GM10266 (cell line): ENCODE data around the gene SPATA33.
"Not testable (repeated sequence)": the region's sequence is repeated elsewhere in the genome, so short reads cannot be mapped to it uniquely, and the experiment has no call there.

Experiments
- DNase-seq: peaks from one replicate; pipeline ENCODE4 v3.0.0; 2012; ENCODE audit errors: extremely low spot score
- TF ChIP-seq, protein P1 (sequence below): IDR thresholded peaks from 2 replicates; pipeline ENCODE4 v1.5.1; 2012; ENCODE audit warnings: mild to moderate bottlenecking, low read depth; ENCODE audit not compliant: control insufficient read depth, insufficient read depth; ENCODE audit errors: missing control alignments

SPATA33 gene

DNA sequence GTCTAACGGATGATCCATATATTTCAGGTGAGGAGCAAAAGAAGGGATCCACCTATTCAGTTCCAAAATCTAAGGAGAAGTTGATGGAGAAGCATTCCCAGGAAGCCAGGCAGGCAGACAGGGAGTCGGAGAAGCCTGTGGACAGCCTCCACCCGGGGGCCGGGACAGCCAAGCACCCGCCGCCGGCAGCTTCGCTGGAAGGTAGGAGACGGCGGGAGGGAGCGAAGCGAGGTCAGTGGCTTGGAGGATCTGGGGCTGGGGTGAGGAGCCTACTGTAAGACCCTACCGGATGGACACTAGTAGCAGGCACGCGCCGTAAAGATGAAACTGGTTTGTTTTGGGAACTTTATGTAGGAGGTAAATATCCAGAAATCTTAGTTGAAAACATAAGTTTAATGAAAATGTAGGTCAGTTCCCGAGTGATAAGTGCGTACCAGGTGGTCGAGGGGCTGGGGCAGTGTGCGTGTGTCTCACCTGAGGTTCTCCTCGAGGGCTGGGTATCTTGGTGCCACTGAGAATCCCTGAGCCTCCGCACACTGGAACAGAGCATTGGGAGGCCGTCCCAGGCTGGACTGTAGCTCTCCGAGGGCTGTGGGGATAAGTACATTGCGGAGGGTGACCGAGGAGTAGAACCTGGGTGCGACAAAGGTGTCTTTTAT lies 714 bp downstream of the SPATA33 start:
- DNase-seq = no peak
- TF ChIP-seq, protein P1, sequence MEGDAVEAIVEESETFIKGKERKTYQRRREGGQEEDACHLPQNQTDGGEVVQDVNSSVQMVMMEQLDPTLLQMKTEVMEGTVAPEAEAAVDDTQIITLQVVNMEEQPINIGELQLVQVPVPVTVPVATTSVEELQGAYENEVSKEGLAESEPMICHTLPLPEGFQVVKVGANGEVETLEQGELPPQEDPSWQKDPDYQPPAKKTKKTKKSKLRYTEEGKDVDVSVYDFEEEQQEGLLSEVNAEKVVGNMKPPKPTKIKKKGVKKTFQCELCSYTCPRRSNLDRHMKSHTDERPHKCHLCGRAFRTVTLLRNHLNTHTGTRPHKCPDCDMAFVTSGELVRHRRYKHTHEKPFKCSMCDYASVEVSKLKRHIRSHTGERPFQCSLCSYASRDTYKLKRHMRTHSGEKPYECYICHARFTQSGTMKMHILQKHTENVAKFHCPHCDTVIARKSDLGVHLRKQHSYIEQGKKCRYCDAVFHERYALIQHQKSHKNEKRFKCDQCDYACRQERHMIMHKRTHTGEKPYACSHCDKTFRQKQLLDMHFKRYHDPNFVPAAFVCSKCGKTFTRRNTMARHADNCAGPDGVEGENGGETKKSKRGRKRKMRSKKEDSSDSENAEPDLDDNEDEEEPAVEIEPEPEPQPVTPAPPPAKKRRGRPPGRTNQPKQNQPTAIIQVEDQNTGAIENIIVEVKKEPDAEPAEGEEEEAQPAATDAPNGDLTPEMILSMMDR = no peak

DNA sequence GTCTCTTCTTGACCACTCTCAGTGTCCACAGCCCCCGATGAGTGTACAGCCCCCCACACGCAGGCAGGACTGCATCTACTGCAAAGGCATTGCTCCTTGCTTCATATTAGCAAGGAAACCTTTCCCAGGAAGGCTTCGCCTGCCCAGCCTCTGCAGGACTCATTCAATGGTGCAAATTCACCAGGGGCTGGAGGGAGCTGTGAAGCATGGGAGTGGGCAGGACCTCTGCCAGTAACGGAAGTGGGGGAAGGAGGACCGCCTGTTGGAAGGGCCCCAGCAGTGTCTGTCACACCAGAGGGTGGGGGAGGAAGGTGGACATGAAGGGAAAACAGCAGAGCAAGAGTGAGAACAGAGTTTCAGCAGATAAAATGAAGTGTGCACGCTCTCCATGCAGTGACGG lies 2.5 kb downstream of the SPATA33 start:
- DNase-seq = no peak
- TF ChIP-seq, protein P1 = no peak

GRCh38 chr16:89661215-89661614 lies 3.6 kb downstream of the SPATA33 start:
- TF ChIP-seq, protein P1 = no peak
- DNase-seq = no peak

- DNase-seq = not testable (repeated sequence)
These were observed 6.6 kb downstream of the SPATA33 start for GRCh38 chr16:89664238-89664637.

DNA sequence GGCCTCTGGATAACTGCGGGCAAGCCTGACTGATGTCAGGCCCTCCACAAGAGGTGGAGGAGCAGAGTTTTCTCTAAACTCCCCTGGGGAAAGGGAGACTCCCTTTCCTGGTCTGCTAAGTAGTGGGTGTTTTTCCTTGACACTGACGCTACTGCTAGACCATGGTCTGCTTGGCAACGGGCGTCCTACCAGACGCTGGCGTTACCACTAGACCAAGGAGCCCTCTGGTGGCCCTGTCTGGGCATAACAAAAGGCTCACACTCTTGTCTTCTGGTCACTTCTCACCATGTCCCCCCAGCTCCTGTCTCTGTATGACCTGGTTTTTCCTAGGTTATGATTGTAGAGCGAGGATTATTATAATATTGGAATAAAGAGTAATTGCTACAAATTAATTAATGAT lies 9.4 kb downstream of the SPATA33 start:
- DNase-seq = not testable (repeated sequence)

- TF ChIP-seq, protein P1 = no peak
- no peak for DNase-seq
These were observed 10.0 kb downstream of the SPATA33 start for GRCh38 chr16:89667633-89668032.

DNA sequence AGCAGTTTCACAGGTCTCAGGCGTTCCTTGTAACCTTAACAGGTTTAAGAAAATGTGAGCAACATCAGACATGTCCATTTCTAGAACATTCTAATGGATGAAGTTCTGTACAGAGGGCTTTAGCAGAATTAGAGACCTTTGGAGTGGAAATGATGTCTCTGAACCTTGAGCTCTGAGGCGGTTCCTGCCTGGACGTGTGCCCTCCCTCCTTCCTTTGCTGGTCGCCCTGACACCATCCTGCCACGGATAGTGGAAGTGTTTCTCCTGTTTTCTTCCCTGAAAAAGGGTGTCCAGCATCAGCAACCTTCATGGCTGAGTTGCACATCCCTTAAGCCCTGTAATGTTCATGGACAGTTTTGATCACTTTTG lies 11.1 kb downstream of the SPATA33 start:
- DNase-seq = no peak
- TF ChIP-seq, protein P1 = no peak

DNA sequence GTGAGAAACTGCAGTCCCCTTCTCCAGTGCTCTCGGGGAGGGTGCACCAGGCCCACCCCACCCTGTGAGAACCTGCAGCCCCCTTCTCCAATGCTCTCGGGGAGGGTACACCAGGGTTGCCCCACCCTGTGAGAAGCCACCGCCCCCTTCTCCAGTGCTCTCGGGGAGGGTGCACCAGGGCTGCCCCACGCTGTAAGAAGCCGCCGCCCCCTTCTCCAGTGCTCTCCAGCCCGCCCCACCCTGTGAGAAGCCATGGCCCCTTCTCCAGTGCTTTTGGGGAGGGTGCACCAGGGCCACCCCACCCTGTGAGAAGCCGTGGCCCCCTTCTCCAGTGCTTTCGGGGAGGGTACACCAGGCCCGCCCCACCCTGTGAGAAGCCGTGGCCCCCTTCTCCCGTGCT lies 12.1 kb downstream of the SPATA33 start:
- TF ChIP-seq, protein P1 = no peak
- no peak for DNase-seq
